HG02973 (cell line): ENCODE measurements around the gene SNX9.
"Not testable (repeated sequence)": the region's sequence is repeated elsewhere in the genome, so short reads cannot be mapped to it uniquely, and the experiment has no call there.

Experiments used
- ATAC-seq: cut with Tn5 transposase; IDR thresholded peaks from one replicate; pipeline ENCODE4 v1.9.1; 2021; ENCODE audit warnings: moderate library complexity; ENCODE audit not compliant: unreplicated experiment

The SNX9 gene

DNA sequence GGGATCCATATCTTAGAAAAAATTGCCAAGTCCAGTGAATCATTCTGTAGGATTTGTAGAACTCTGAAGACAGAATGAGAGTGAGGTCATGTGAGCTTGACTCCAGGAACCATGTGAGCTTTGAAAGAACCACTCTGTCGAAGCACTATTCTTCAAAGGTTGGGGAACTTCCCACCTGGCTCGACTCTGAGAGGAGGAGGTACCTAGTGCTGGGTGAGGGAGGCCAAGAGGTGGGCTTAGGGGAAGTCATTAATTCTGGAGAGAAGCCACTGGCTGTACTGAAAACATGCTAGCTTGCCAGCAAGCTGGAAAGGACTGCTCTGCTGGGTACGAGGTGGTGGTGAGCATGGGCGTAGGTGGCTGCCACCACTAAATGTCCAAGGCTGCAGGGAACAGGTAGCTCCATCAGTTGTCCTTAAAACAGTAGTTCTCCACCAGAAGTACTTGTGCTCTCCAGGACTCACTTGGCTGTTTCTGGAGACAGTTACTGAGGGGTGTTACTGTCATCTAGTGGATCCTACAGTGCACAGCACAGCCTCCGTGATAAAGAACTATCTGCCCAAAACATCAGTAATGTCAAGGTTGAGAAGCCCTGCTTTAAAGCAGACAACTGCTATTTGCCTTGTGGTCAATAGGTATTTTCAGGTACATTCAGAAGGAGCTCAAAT is 124.0 kb downstream of the SNX9 start:
- peak; percentile 58 for ATAC-seq

DNA sequence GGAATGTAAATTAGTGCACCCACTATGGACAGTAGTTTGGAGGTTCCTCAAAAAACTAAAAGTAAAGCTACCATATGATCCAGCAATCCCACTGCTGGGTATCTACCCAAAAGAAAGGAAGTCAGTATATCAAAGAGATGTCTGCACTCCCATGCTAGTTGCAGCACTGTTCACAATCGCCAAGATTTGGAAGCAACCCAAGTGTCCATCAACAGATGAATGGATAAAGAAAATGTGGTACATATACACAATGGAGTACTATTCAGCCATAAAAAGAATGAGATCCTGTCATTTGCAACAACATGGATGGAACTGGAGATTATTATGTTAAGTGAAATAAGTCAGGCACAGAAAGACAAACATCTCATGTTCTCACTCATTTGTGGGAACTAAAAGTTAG is 127.9 kb downstream of the SNX9 start:
- not testable (repeated sequence) for ATAC-seq

DNA sequence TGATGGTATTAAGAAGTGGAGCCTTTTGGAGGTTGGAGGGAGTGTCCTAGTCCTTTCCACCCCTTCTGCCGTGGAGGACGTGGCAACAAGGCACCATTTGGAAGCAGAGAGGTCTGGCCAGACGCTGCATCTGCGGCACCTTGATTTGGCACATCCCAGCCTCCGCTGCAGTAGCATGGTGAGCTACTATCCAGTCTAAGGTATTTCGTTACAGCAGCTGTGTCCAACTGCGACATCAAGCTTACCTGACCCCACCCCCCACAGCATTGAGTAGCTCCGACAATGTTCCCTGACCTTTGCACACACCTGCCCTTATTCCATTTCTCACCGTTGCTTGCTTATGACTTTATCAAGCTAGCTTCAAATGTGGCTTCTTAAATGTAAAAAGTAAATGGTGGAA is 128.8 kb downstream of the SNX9 start:
- ATAC-seq, result no peak

DNA sequence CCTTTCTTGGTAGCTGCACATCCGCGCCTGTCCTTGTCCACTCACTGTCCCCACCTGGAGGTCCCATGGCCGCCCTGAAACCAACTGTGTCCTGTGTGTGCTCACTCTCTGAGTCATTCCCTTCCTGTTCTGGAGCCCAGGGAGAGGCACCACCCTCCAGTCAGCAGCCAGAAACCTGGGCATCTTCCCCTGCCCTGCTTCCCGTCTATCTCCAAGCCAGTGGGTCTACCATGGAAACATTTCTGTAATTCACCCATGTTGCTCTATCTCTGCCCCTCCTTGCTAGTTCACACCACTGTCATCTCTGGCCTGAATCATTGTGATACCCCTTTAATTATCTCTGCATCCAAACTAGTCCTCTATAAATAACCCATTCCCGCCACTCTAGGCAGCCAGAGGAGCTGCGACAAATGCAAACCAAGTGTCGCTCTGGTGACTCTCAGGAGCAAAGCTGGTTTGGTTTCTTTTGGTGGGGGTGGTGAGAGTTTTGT is 129.9 kb downstream of the SNX9 start:
- no peak for ATAC-seq

DNA sequence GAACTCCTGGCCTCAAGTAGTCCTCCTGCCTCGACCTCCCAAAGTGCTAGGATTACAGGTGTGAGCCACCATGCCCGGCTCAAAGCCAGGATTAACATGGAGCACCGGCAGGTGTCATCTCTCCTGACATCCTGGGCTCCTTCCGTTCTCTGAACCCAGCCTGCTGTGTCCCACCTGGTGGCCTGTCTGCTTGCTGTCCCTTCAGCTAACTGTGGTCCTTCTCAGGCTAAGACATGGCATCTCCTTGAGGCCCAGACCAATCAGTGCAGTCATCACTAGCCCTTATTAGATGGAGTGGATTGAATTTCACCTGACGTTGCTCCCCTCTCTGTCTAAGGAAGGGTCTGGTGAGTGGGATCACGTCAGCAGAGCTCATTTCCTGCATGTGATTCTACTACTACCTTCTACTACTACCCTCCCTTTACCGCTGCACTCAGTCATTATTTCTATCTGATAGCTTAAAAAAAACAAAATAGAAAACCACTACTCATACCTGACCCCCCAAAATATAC is 130.6 kb downstream of the SNX9 start:
- ATAC-seq, result no peak

DNA sequence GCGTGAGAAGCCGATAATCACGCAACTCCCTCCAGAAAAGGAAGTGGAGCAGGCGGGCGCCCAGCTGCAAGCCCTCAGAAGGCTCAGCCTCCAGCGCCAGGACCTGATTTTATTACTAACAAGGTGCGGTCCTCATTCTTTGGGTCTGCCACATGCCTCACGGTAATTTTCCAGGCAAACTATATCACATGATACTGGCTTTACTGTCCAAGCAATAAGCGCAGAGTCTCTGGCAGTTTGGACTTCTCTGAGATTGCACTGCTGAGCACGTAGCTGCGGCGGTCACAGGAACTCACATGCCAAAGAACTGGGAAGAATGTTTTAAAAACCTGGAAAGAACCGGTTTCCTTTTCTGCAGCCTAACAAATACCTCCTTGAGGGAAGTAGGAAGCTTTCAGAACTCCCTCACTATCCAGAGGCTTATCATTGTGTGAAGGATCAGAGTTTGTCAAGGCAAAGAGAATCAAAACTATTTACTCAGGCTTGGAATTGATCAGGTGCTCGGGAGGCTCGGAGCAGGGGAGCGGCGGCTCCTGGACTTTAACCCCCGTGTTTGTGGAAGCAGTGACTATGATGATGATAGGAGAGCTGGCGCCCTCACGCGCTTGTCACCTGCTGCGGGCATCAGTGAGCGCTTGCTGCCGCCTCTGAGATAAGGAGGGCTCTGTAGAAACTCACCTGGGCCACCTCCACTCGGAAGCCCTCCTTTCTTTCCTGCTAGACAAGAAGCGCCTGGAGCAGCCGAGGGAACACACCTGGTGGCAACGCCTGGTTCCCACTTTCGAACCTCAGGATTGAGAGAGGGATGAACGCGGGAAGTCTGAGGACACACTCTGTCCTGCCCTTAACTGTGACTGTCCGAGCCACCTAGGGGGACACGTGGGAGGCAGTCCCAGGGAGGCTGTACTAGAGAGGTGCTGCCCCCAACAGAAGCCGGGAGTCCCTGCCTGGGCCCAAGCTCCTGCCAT is 131.4 kb downstream of the SNX9 start:
- ATAC-seq, result no peak

GRCh38 chr6:157955675-157956074 is 132.6 kb downstream of the SNX9 start:
- ATAC-seq, result no peak

GRCh38 chr6:157956171-157956730 is 133.2 kb downstream of the SNX9 start:
- no peak for ATAC-seq

DNA sequence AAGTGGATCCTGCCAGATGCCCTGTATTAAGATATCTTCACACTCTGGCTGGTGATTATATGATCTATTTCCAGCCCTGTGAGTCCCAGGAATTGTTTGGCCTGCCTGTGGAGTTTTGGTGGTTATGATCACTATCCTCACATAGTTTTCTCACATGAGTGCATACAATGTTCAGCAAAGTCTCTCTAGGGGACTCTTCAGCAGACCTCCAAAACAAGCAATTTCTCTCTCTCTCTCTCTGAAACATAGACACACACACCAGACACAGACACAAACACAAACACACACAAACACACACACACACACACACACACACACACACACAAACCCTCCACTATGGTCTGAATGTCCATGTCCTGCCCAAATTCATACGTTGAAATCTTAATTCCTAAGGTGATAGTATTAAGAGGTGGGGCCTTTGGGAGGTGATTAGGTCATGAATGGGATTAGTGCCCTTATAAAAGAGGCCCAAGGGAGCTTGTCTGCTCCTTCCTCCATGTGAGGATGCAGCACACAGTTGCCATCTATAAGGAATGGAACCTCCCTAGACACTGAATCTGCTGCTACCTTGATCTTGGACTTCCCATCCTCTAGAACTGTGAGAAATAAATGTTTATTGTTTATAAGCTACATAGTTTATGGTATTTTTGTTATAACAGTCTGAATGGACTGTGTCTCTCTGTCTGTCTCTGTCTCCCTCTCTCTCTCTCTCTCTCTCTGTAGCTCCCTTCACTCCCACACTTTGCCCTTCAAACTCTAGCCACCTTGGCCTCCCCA is 136.6 kb downstream of the SNX9 start:
- no peak for ATAC-seq

DNA sequence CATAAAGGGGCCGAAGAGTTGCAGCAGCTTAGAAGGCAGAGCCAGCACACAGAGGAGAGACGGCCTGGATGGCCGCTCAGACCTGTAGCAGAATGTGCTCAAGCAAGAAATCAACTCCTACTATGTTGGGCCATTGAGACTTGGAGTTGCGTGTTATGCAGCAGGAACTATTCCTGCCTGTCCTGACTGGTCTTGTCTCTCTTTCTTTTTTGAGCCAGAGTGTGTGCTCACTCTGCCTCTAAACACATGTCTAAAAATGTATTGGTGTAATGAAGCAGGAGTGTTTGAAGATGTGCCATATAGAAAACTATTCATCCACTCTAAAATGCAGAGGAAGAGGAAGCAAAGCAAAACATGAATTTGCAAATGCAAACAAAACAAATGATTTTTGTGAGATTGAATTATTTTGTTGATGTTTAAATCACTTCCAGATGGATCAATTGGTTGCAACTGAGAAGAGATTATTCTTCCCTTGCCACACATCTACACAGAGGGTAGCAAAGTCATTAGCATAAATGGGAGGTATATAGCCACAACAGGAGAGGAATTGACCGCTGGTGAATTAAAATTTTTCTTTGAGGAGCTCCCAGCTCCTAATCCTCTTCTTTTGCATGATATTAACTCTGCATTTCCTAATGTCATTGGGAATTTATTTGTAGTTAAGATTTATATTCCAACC is 138.2 kb downstream of the SNX9 start:
- no peak for ATAC-seq

DNA sequence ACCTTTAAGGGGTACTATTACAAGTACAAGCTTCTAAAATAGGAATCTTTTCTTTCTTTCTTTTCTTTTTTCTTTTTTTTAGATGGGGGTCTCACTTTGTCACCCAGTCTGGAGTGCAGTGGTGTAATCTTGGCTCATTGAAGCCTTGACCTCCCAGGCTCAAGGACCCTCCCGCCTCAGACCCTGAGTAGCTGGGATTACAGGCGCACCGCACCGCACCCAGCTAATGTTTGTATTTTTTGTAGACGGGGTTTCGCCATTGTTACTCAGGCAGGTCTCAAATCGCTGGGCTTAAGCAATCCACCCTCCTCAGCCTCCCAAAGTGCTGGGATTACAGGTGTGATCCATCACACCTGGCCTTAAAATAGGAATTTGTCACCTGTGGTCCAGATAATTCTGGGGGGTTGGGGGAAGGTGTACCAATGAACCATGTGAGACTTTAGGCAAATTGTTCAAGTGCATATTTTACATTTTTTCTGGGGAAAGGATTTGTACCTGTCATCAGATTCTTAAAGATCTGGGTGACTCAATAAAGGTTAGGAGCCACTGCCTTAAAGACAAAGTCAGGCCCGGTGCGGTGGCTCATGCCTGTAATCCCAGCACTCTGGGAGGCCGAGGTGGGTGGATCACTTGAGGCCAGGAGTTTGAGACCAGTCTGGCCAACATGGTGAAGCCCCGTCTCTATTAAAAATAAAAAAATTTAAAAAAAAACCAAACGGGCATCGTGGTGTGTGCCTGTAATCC is 139.0 kb downstream of the SNX9 start:
- no peak for ATAC-seq

- no peak for ATAC-seq
These were observed 139.7 kb downstream of the SNX9 start for GRCh38 chr6:157962601-157963302.

- no peak for ATAC-seq
These were observed 141.1 kb downstream of the SNX9 start for GRCh38 chr6:157964100-157964499.

- ATAC-seq, result no peak
These were observed 142.3 kb downstream of the SNX9 start for GRCh38 chr6:157965387-157965786.

DNA sequence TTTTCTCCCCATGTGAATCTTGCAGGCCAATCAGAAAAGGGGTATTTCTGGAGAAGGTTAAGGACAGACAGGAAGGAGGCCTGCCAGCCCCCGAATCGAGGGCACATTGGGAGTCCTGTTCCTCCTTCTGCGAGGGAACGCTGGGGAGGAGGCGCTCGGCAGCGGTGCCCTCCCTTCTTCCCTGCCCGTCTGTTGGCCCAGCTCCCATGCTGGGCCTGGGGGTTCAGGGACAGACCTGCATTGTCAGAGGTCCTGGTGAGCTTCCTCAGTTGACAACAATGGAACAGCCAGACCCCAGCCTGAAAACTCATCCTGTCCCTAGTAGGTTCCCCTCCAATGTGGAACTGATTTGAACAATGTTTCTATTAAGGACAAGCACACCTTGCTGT is 143.5 kb downstream of the SNX9 start:
- ATAC-seq, result no peak

GRCh38 chr6:157967020-157967419 is 144.0 kb downstream of the SNX9 start:
- ATAC-seq, result no peak

- ATAC-seq, result no peak
These were observed 144.4 kb downstream of the SNX9 start for GRCh38 chr6:157967486-157967885.

GRCh38 chr6:157972177-157972576 is 149.1 kb downstream of the SNX9 start:
- not testable (repeated sequence) for ATAC-seq

DNA sequence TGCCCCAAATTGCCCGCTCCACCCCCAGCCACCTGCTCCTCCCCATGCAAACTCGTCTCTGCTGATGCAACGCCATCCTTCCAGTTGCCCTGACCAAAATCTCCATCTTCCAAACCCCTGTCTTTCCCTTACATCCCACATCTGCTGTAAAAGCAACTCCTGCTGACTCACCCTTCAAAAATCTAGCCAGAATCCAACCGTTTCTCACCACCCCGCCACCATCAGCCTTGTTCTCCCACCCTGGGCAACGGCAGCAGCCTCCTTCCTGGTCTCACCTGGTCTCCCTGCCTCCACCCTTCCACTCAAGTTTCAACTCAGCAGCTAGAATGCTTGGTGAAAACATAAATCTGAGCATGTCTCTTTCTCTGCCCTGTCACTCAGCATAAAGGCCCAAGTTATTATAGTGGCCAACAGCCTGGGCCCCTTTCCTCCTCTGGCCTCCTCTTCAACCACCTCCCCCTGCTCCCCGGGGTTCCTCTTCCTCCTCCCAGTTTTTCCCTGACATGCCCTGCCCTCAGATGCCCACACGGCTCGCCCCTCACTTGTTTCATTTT is 151.4 kb downstream of the SNX9 start:
- no peak for ATAC-seq
